RPMI7951 (cell line): Measurements from ENCODE around the gene CYP27C1. TPM values are rescaled to one million over a fixed set of nuclear protein-coding genes. Genes with fewer than 3 reads are reported as not detected.

ENCODE experiments used
- total RNA-seq: library from RNA; depleted of rRNA; stranded (reverse); fragments of >200 nt; shearing (Covaris generic); gene quantifications from 2 replicates; pipeline ENCODE4 v1.2.3, GENCODE V29; 2014; rRNA removed

The CYP27C1 gene
- total RNA-seq, 1 experiment from 2014 or later = 3.5 TPM

Other genes starting within 250 kb of the CYP27C1 start
- 105 TPM in 2 replicates for gene BIN1, start 113.1 kb downstream of the CYP27C1 start, total RNA-seq
- 43.1 and 45.1 TPM in 2 replicates for gene ERCC3, start 73.8 kb upstream of the CYP27C1 start, total RNA-seq
- gene MAP3K2, start 167.7 kb upstream of the CYP27C1 start, total RNA-seq = 27.0 and 31.5 TPM in 2 replicates
- gene PROC, start 198.1 kb upstream of the CYP27C1 start, total RNA-seq = 0.48 TPM in 1 of 2 replicates, not detected in the other